ENCODE results near the gene THEMIS. TPM values are rescaled to one million over a fixed set of nuclear protein-coding genes. Genes with fewer than 3 reads are reported as not detected.
"Not testable (repeated sequence)": the region's sequence is repeated elsewhere in the genome, so short reads cannot be mapped to it uniquely, and the experiment has no call there.

THEMIS gene
- total RNA-seq, 1 donor: under 0.01 TPM

DNA sequence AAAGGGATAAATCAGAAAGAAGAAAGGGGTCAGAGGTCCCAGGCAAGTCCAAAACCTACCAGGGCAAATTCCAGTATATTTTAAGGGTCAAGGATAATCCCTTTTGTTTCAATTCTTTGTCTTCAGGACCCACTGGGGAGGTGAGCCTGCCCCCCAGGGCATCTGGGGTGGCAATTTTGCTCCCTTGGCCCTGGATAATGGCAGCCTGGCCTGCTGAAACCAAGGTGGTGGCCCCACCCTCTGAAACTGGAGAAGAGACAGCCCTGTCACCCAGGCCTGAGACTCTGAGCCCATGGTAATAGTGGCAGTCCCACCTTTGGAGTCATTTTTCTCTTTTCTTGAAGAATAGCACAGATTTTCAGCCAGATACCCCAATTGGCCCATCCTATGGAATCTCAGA is 205.8 kb downstream of the THEMIS start:
- Histone ChIP-seq H2AFZ (ENCODE audit: low read length) (no peak overlapping the region), H3K27me3 (ENCODE audit: insufficient read depth, low read length) (peaks cover 4% of the 10 kb centered on the region), H3K79me2 (ENCODE audit: insufficient read depth, low read length) (no peaks in the 10 kb centered on the region), H3K9me3 (ENCODE audit: low read depth, low read length) (no peaks in the 10 kb centered on the region), H4K20me1 (ENCODE audit: insufficient read depth, low read length) (no peaks in the 10 kb centered on the region), H3K4me2 (ENCODE audit: insufficient read depth, low read length) (no peak overlapping the region), H3K4me3 (ENCODE audit: insufficient read depth, low read length) (no peak overlapping the region), H3K27ac (ENCODE audit: low read depth, low read length) (no peak overlapping the region), H3K4me1 (ENCODE audit: insufficient read depth, low read length) (no peaks in the 10 kb centered on the region), H3K36me3 (ENCODE audit: insufficient read depth, low read length) (no peaks in the 10 kb centered on the region)
- TF ChIP-seq, protein P1, sequence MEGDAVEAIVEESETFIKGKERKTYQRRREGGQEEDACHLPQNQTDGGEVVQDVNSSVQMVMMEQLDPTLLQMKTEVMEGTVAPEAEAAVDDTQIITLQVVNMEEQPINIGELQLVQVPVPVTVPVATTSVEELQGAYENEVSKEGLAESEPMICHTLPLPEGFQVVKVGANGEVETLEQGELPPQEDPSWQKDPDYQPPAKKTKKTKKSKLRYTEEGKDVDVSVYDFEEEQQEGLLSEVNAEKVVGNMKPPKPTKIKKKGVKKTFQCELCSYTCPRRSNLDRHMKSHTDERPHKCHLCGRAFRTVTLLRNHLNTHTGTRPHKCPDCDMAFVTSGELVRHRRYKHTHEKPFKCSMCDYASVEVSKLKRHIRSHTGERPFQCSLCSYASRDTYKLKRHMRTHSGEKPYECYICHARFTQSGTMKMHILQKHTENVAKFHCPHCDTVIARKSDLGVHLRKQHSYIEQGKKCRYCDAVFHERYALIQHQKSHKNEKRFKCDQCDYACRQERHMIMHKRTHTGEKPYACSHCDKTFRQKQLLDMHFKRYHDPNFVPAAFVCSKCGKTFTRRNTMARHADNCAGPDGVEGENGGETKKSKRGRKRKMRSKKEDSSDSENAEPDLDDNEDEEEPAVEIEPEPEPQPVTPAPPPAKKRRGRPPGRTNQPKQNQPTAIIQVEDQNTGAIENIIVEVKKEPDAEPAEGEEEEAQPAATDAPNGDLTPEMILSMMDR (IDR thresholded peaks at IDR 0.05; ENCODE audit: extremely low read depth, low read depth, low read length): no peak
- no peak for DNase-seq (ENCODE audit: insufficient read length, low spot score, missing footprints)

DNA sequence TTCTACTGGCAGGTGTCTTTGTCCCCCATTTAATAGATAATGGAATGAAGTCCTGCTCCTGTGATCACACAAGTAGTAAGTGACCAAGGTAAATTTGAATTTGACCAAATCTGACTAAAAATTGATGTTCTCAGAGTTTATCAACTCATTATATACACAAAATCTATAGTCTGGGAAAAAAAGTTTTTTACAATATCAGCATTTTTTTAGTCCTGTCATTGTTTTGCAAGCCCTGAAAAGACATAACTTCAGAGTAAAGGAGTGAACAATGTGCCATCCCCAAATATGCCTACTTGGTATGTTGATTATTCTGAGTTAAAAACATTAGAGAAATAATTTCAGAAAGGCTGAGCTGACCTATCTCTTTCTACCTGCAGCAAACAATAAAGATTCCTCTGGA is 209.7 kb downstream of the THEMIS start:
- no peak overlapping the region for H3K4me3 ChIP-seq (ENCODE audit: insufficient read depth, low read length)
- no peaks in the 10 kb centered on the region for H3K79me2 ChIP-seq (ENCODE audit: insufficient read depth, low read length)
- H4K20me1 ChIP-seq (ENCODE audit: insufficient read depth, low read length): no peaks in the 10 kb centered on the region
- no peak overlapping the region for H3K27ac ChIP-seq (ENCODE audit: low read depth, low read length)
- DNase-seq (ENCODE audit: insufficient read length, low spot score, missing footprints): no peak
- no peaks in the 10 kb centered on the region for H3K36me3 ChIP-seq (ENCODE audit: insufficient read depth, low read length)
- H3K4me2 ChIP-seq (ENCODE audit: insufficient read depth, low read length): no peak overlapping the region
- H3K27me3 ChIP-seq (ENCODE audit: insufficient read depth, low read length): peaks cover 6% of the 10 kb centered on the region
- H3K4me1 ChIP-seq (ENCODE audit: insufficient read depth, low read length): no peaks in the 10 kb centered on the region
- TF ChIP-seq, protein P1 (IDR thresholded peaks at IDR 0.05; ENCODE audit: extremely low read depth, low read depth, low read length): no peak
- H2AFZ ChIP-seq (ENCODE audit: low read length): no peak overlapping the region
- no peaks in the 10 kb centered on the region for H3K9me3 ChIP-seq (ENCODE audit: low read depth, low read length)

GRCh38 chr6:127690588-127690987 is 210.3 kb downstream of the THEMIS start:
- TF ChIP-seq, protein P1 (IDR thresholded peaks at IDR 0.05; ENCODE audit: extremely low read depth, low read depth, low read length): no peak
- Histone ChIP-seq H2AFZ (ENCODE audit: low read length) (no peak overlapping the region), H3K27me3 (ENCODE audit: insufficient read depth, low read length) (peaks cover 6% of the 10 kb centered on the region), H3K9me3 (ENCODE audit: low read depth, low read length) (no peaks in the 10 kb centered on the region), H3K27ac (ENCODE audit: low read depth, low read length) (no peak overlapping the region), H3K4me3 (ENCODE audit: insufficient read depth, low read length) (no peak overlapping the region), H3K79me2 (ENCODE audit: insufficient read depth, low read length) (no peaks in the 10 kb centered on the region), H3K4me1 (ENCODE audit: insufficient read depth, low read length) (no peaks in the 10 kb centered on the region), H3K4me2 (ENCODE audit: insufficient read depth, low read length) (no peak overlapping the region), H4K20me1 (ENCODE audit: insufficient read depth, low read length) (no peaks in the 10 kb centered on the region), H3K36me3 (ENCODE audit: insufficient read depth, low read length) (no peaks in the 10 kb centered on the region)
- no peak for DNase-seq (ENCODE audit: insufficient read length, low spot score, missing footprints)

- no peaks in the 10 kb centered on the region for H3K36me3 ChIP-seq (ENCODE audit: insufficient read depth, low read length)
- no peak overlapping the region for H3K27ac ChIP-seq (ENCODE audit: low read depth, low read length)
- DNase-seq (ENCODE audit: insufficient read length, low spot score, missing footprints): no peak
- H3K79me2 ChIP-seq (ENCODE audit: insufficient read depth, low read length): no peaks in the 10 kb centered on the region
- no peaks in the 10 kb centered on the region for H3K9me3 ChIP-seq (ENCODE audit: low read depth, low read length)
- H3K4me2 ChIP-seq (ENCODE audit: insufficient read depth, low read length): no peak overlapping the region
- H4K20me1 ChIP-seq (ENCODE audit: insufficient read depth, low read length): no peaks in the 10 kb centered on the region
- TF ChIP-seq, protein P1 (IDR thresholded peaks at IDR 0.05; ENCODE audit: extremely low read depth, low read depth, low read length): peak; percentile 73
- peaks cover 9% of the 10 kb centered on the region for H3K27me3 ChIP-seq (ENCODE audit: insufficient read depth, low read length)
- no peak overlapping the region for H3K4me3 ChIP-seq (ENCODE audit: insufficient read depth, low read length)
- no peaks in the 10 kb centered on the region for H3K4me1 ChIP-seq (ENCODE audit: insufficient read depth, low read length)
- no peak overlapping the region for H2AFZ ChIP-seq (ENCODE audit: low read length)
Measured at GRCh38 chr6:127690092-127690491, 210.8 kb downstream of the THEMIS start.

- peaks cover 15% of the 10 kb centered on the region for H3K27me3 ChIP-seq (ENCODE audit: insufficient read depth, low read length)
- not testable (repeated sequence) for H4K20me1 ChIP-seq (ENCODE audit: insufficient read depth, low read length); H3K4me1 ChIP-seq (ENCODE audit: insufficient read depth, low read length); H3K27ac ChIP-seq (ENCODE audit: low read depth, low read length); H3K4me3 ChIP-seq (ENCODE audit: insufficient read depth, low read length); DNase-seq (ENCODE audit: insufficient read length, low spot score, missing footprints); H3K9me3 ChIP-seq (ENCODE audit: low read depth, low read length); H2AFZ ChIP-seq (ENCODE audit: low read length); H3K4me2 ChIP-seq (ENCODE audit: insufficient read depth, low read length); H3K36me3 ChIP-seq (ENCODE audit: insufficient read depth, low read length); H3K79me2 ChIP-seq (ENCODE audit: insufficient read depth, low read length)
Measured at GRCh38 chr6:127687490-127687889, 213.4 kb downstream of the THEMIS start.
